DMS 273 (cell line): Measurements from ENCODE around the gene MBOAT2.
A peak's percentile ranks its signal among the peaks of the same experiment; 100 is the strongest.

Experiments used
- DNase-seq: peaks from one replicate; lab custom pipeline; 2025; ENCODE audit not compliant: unreplicated experiment; lab: John Stamatoyannopoulos, UW

Gene MBOAT2

GRCh38 chr2:9018534-9018933, 15.1 kb upstream of the MBOAT2 start:
- no peak for DNase-seq

- DNase-seq: no peak
These were observed 14.6 kb upstream of the MBOAT2 start for GRCh38 chr2:9018109-9018508.

- no peak for DNase-seq
These were observed 13.9 kb upstream of the MBOAT2 start for GRCh38 chr2:9017411-9017810.

- DNase-seq: no peak
These were observed 12.5 kb upstream of the MBOAT2 start for GRCh38 chr2:9015998-9016397.

- DNase-seq: no peak
These were observed 9.9 kb upstream of the MBOAT2 start for GRCh38 chr2:9013403-9013802.

GRCh38 chr2:9010866-9011265, 7.4 kb upstream of the MBOAT2 start:
- DNase-seq: peak; percentile 74

GRCh38 chr2:9008951-9009664, 5.6 kb upstream of the MBOAT2 start:
- DNase-seq: no peak

GRCh38 chr2:9006368-9006767, 2.9 kb upstream of the MBOAT2 start:
- DNase-seq: no peak

GRCh38 chr2:9004338-9005204, 1.1 kb upstream of the MBOAT2 start:
- peak; percentile 62 for DNase-seq

GRCh38 chr2:9003366-9003615, 193 bp downstream of the MBOAT2 start:
- no peak for DNase-seq

- peak; percentile 53 for DNase-seq
These were observed 683 bp downstream of the MBOAT2 start for GRCh38 chr2:9002637-9003365.

GRCh38 chr2:9002313-9002636, 1.2 kb downstream of the MBOAT2 start:
- peak; percentile 24 for DNase-seq

- no peak for DNase-seq
These were observed 1.7 kb downstream of the MBOAT2 start for GRCh38 chr2:9001778-9002177.

- no peak for DNase-seq
These were observed 2.3 kb downstream of the MBOAT2 start for GRCh38 chr2:9001229-9001628.

GRCh38 chr2:9000442-9000841, 3.0 kb downstream of the MBOAT2 start:
- DNase-seq: no peak

- no peak for DNase-seq
These were observed 3.7 kb downstream of the MBOAT2 start for GRCh38 chr2:8999797-9000196.

- no peak for DNase-seq
These were observed 4.4 kb downstream of the MBOAT2 start for GRCh38 chr2:8999102-8999446.

GRCh38 chr2:8998418-8999101, 4.9 kb downstream of the MBOAT2 start:
- DNase-seq: no peak

GRCh38 chr2:8997631-8998030, 5.9 kb downstream of the MBOAT2 start:
- no peak for DNase-seq

- no peak for DNase-seq
These were observed 6.4 kb downstream of the MBOAT2 start for GRCh38 chr2:8997108-8997507.

GRCh38 chr2:8996006-8996405, 7.5 kb downstream of the MBOAT2 start:
- DNase-seq: no peak

- DNase-seq: no peak
These were observed 9.1 kb downstream of the MBOAT2 start for GRCh38 chr2:8994386-8994785.
